CD4-positive, alpha-beta T cell treated with Interferon gamma for 1 hour (primary cell): Measurements from ENCODE around the gene EXOC4.
"Not testable (repeated sequence)": the region's sequence is repeated elsewhere in the genome, so short reads cannot be mapped to it uniquely, and the experiment has no call there.

Experiments used
- DNase-seq: peaks from one replicate; pipeline ENCODE4 v3.0.0-alpha.2; 2020

EXOC4 gene

DNA sequence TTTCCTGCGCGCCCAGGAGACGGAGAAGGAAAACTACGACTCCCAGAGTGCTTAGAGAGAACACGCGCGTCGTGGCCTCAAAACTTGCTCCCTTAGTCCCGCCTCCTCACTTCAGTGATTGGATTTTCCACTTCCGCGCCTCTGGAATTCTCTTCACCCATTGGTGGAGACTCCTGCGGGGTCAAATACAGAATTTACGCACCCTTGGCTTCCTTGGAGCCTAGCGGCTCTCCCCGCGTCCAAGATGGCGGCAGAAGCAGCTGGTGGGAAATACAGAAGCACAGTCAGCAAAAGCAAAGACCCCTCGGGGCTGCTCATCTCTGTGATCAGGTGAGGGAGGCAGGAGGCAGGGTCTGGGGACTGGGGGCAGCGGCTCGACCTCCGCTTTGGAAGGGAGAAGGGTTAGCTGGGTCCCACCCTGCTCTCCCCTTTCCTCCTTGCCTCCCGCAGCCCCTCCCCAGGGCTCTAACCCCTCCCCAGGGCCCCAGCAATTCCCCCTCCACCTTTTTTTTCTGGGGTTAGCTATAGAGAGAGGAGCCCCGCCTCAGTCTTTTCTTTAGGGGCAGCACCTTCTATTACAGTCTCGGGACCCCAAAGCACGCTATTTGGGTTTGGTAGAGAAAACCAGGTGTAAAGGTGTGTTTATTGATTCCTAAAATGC is at the start of gene EXOC4:
Gene EXOC4 (plus strand): TSS at position 221 of the 661 bp plus-strand sequence.
- peak; percentile 95 for DNase-seq

GRCh38 chr7:133203490-133203889 is 49.4 kb upstream of the EXOC4 start:
- DNase-seq = no peak

DNA sequence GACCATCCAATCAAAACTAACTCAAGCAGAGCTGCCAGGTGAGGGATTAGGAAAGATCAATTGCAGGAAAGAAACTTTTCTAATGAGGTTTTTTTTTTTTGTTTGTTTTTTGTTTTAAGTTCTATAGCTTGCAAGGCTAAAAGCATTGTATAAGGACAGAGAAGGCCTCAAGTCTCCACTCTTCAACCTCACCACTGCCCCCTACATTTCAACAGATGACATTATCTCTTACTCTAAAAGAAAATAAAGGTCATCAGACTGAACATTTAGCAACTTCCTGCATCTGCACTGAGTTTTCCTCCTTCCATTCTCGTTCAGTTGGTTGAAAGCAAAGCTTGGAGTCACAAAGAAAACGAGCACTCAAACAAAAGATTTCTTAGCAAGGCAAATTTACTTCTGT is 45.2 kb upstream of the EXOC4 start:
- no peak for DNase-seq

DNA sequence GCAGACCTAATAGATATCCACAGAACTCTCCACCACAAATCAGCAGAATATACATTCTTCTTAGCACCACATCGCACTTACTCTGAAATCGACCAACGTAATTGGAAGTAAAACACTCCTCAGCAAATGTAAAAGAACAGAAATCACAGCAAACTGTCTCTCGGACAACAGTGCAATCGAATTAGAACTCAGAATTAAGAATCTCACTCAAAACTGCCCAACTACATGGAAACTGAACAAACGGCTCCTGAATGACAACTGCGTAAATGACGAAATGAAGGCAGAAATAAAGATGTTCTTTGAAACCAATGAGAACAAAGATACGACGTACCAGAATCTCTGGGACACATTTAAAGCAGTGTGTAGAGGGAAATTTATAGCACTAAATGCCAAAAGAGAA is 42.1 kb upstream of the EXOC4 start:
- DNase-seq = not testable (repeated sequence)

- DNase-seq = not testable (repeated sequence)
Measured at GRCh38 chr7:133213772-133214171, 39.1 kb upstream of the EXOC4 start.

DNA sequence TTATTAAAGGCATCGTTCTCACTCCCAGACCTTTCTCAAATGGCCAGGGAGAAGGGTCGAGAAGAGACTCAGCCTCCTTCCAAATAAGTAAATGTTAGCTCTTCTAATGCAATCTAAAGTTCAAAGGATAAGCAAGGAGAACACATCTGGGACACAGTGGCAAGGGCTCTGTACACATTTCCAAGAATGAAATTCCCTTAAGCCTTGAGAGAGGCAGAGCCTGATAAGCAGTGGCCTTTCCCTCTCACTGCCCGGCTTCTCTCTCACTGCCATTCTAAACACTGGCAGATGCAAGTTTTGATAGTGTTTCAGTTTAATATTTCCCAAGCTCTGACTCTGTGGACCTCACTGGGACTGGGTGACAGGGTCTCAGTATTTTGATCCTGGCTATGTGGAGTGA is 35.1 kb upstream of the EXOC4 start:
- DNase-seq = no peak

- DNase-seq = no peak
Measured at GRCh38 chr7:133230591-133231194, 22.2 kb upstream of the EXOC4 start.

- DNase-seq = no peak
Measured at GRCh38 chr7:133233142-133233541, 19.7 kb upstream of the EXOC4 start.

DNA sequence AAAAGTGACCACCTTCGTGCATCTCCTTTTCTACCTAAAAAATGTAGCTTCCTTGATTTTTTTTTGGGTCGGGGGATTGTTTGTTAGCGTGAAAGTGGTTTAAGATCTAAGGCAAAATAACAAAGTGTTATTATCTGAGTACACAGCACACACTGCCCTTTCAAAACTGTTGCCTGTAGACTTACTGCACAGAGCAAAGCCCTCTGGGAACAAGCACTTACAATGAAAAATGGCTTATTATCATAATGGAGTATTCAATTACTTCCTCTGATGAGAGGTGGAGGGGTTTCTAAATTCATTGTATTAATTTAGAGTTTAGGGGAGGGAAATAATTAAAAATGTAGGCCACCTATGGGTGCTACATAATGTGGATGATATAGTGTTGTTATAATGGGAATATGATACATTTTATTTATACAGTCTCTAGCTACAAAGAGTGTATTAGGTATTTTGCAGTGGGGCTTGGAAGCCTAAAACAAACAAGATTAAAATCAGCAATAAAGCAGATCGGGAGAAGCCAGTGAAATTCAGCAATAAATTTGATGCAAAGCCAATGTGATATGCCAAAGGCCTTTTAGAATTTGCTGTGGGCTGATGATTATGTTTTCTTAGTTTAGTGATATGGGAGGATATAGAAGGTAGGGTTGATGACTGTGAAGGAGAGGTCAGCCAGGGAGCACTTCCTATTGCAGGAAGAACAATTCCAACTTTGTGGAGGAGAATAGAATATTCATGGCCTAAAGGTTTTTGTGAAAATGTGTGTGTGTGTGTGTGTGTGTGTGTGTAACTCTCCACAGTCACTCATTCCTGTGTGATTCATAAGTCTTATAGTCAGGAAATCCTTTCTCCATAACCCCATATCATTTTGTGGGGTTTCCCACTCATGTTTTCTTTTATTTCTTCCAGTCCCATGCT is 17.7 kb upstream of the EXOC4 start:
- DNase-seq = no peak

- no peak for DNase-seq
Measured at GRCh38 chr7:133237545-133237944, 15.3 kb upstream of the EXOC4 start.

DNA sequence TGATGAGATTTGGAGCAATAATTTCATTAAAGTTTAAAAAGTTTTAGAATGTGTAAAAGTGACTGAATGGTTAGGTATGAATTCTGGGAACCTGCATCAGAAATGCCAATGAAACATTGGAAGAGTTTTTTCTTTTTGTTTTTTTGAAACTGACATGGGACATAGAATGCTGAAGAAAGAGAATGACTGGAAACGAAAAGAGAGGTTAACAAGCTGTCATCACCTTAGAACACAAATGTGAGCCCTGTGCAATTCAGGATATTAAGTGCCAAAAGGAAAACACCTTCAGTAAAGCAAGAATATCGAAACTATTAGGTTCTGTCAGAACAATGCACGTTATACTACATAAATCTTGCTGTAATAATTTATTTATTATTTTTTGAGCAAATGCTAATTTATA is 12.6 kb upstream of the EXOC4 start:
- no peak for DNase-seq

DNA sequence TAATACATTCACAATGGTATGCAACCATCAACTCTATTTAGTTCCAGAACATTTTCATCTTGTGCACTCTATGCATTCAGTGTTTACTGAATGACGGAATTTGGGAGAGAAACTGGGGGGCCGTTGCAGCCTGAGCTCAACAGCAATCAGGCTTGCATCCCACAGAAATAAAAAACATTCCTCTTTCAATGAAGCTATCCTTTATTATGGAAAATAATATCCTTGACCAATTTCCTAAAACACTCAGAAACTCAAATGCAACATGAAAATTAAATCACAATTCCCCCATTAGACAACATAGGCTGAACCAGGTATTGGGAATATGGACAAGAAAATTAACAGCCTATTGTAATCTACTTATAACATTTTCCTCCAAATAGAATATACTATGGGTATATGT is 6.3 kb upstream of the EXOC4 start:
- DNase-seq = no peak

GRCh38 chr7:133248901-133249300 is 4.0 kb upstream of the EXOC4 start:
- DNase-seq = no peak

DNA sequence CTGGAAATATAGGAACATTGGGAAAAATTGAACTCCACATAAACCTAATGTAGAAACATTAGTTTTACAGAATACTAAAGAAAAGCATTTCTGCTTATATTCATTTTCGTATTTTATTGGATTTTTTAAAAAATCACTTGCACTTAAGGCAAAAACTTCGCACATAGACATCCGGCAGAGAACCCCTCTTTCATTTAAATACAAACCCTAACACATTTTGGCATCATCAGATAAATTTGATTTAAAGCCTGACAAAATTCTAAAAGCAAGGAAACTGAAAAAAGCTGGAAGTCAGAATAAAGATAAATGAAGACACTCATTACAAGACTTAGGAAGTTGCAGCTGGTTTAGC is 396 bp upstream of the EXOC4 start:
- no peak for DNase-seq

DNA sequence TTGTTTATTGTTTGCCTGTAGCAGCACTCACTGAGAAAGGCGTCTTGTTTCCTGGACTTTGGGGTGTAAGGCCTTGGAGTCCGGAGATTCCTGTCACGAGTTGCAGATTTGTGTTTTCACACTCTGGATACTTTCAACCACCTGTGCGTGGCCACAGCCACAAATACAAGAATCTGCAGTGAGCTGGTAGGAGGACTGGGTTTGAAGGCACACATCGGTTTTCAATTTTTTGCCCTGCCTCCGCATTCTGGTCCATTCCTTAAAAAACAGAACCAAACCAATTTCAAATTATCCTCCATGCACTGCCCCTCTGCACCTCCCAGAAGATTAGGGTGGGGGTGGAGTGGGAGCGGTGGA is 619 bp downstream of the EXOC4 start:
- DNase-seq = no peak

DNA sequence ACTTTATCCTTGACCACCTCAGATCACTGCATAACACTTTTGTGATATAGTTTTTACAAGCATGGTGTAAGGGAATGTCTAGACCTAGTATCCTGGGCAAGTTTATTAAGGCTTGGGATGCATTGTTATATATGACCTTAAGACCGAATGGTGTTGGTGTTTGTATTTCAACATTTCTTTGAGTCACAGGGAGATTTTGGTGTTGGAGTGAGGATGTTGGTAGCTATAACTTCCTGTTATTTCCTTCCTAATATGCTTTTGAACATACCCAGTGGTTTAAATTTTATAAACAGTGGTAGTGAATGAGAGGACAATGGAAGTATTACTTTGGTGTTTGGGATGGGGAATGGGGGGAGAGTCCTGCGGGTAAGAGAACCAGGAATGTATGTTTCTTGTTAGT is 2.6 kb downstream of the EXOC4 start:
- DNase-seq = no peak

DNA sequence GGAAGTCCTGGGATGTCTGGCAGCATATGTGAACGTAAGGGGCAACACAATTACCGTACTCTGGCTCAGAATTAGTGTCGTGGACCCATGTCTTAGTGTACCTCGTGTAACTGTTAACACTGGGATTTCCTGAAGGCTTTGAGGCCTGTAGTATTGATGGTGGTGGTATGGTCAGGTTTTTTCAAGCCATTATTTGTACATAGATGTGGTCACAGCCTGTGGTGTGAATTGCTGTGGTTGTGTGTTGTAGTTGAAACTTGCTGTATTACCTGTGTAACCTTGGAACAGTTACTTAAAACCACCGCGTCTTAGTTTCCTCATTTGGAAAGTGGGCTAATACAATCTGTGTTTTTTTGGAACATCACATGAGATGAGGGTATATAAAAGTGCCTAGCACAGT is 5.3 kb downstream of the EXOC4 start:
- no peak for DNase-seq

DNA sequence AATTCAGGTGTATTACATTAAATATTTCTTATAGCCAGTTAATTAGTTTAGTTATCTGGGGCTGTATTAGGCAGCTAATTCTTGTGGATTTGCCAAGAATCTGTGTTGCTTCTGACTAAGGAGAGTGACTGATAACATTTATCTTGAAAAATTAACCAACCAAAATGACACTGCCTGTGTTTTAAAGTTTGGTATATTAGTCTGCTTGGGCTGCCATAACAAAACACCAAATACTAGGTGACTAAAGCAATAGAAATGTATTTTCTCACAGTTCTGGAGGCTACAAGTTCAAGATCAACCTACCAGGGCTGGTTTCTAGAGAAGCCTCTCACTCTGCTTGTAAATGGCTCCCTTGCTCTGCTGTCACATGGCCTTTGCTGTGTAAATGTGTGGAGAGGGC is 12.9 kb downstream of the EXOC4 start:
- no peak for DNase-seq

- DNase-seq = no peak
Measured at GRCh38 chr7:133268355-133268754, 15.5 kb downstream of the EXOC4 start.

- DNase-seq = no peak
Measured at GRCh38 chr7:133272336-133272735, 19.5 kb downstream of the EXOC4 start.

GRCh38 chr7:133273227-133273626 is 20.3 kb downstream of the EXOC4 start:
- DNase-seq = no peak

- DNase-seq = no peak
Measured at GRCh38 chr7:133274265-133274664, 21.4 kb downstream of the EXOC4 start.

DNA sequence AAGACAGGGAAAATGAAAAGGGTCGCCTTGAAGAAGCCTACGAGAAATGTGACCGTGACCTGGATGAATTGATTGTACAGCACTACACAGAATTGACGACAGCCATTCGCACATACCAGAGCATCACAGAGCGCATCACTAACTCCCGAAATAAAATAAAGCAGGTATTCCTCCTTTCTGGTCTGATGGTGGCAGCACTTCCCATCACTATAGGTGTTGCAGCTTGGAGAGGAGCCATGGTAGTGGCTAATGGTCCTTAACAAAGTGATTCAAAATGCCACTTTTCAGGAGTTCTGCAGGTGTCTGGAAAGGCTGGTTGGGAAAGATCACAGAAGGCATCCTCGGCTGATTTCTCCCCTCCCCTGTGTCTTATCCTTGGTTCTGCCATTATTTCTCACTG is 22.1 kb downstream of the EXOC4 start:
- DNase-seq = no peak

- no peak for DNase-seq
Measured at GRCh38 chr7:133275446-133276095, 22.7 kb downstream of the EXOC4 start.
